ENCODE results near the gene GPX2. TPM values are rescaled to one million over a fixed set of nuclear protein-coding genes. Genes with fewer than 3 reads are reported as not detected.

GPX2 gene
- total RNA-seq, 2 experiments from 2014 or later = not detected

GRCh38 chr14:64945431-64946178, 3.1 kb upstream of the GPX2 start:
- H3K4me2 ChIP-seq (ENCODE audit: low read length) = no peak overlapping the region
- H3K4me3 ChIP-seq (ENCODE audit: low read depth, low read length, poor library complexity, severe bottlenecking) = no peak overlapping the region
- DNase-seq (ENCODE audit: low spot score) = no peak
- H3K79me2 ChIP-seq (ENCODE audit: insufficient read depth, low read depth, low read length) = no peaks in the 10 kb centered on the region
- H3K9me3 ChIP-seq (ENCODE audit: low read length) = no peaks in the 10 kb centered on the region
- H3K4me1 ChIP-seq (ENCODE audit: insufficient read depth, low read length, poor library complexity, severe bottlenecking) = no peaks in the 10 kb centered on the region
- H3K9me2 ChIP-seq (ENCODE audit: insufficient read depth, low read length) = no peaks in the 10 kb centered on the region
- ChIA-PET CTCF (ENCODE audit: unreplicated experiment) (no interaction called here), POLR2A (interaction anchor here (0.6 to 1.3 kb wide), 2 partner anchors 9 to 26 kb away, joined by 3 read pairs; no protein-coding TSS in a partner anchor)
- intact Hi-C loops (cut with micrococcal nuclease; ENCODE audit: unreplicated experiment) = loop anchor here (10.0 kb wide), 1 partner anchor 981 kb away; no protein-coding TSS in a partner anchor
- H2AFZ ChIP-seq (ENCODE audit: low read length) = no peak overlapping the region
- BruUV-seq (replicated peaks) = no TSS peak
- TF ChIP-seq EZH2phosphoT487 (IDR thresholded peaks at IDR 0.05; ENCODE audit: borderline replicate concordance, low read depth, low read length) (no peak), CTCF (conservative IDR thresholded peaks at IDR 0.05; ENCODE audit: low read length) (no peak)
- H4K20me1 ChIP-seq (ENCODE audit: insufficient read depth, low read length) = no peaks in the 10 kb centered on the region
- no peak overlapping the region for H3K27ac ChIP-seq (ENCODE audit: low read depth, low read length, poor library complexity, severe bottlenecking)
- peaks cover 16% of the 10 kb centered on the region for H3K36me3 ChIP-seq (ENCODE audit: insufficient read depth, low read length)

GRCh38 chr14:64944861-64945260, 2.3 kb upstream of the GPX2 start:
- H3K27ac ChIP-seq (ENCODE audit: low read depth, low read length, poor library complexity, severe bottlenecking) = no peak overlapping the region
- intact Hi-C loops (cut with micrococcal nuclease; ENCODE audit: unreplicated experiment) = loop anchor here (10.0 kb wide), 1 partner anchor 980 kb away; no protein-coding TSS in a partner anchor
- H3K79me2 ChIP-seq (ENCODE audit: insufficient read depth, low read depth, low read length) = no peaks in the 10 kb centered on the region
- TF ChIP-seq CTCF (conservative IDR thresholded peaks at IDR 0.05; ENCODE audit: low read length) (no peak), EZH2phosphoT487 (IDR thresholded peaks at IDR 0.05; ENCODE audit: borderline replicate concordance, low read depth, low read length) (no peak)
- ChIA-PET CTCF (ENCODE audit: unreplicated experiment) (no interaction called here), POLR2A (interaction anchor here (0.6 kb wide), 1 partner anchor 25 kb away, joined by 3 read pairs; no protein-coding TSS in a partner anchor)
- H3K36me3 ChIP-seq (ENCODE audit: insufficient read depth, low read length) = peaks cover 16% of the 10 kb centered on the region
- BruUV-seq (replicated peaks) = no TSS peak
- H4K20me1 ChIP-seq (ENCODE audit: insufficient read depth, low read length) = no peaks in the 10 kb centered on the region
- no peaks in the 10 kb centered on the region for H3K9me3 ChIP-seq (ENCODE audit: low read length)
- no peak overlapping the region for H2AFZ ChIP-seq (ENCODE audit: low read length)
- H3K4me3 ChIP-seq (ENCODE audit: low read depth, low read length, poor library complexity, severe bottlenecking) = no peak overlapping the region
- no peaks in the 10 kb centered on the region for H3K9me2 ChIP-seq (ENCODE audit: insufficient read depth, low read length)
- H3K4me2 ChIP-seq (ENCODE audit: low read length) = no peak overlapping the region
- no peak for DNase-seq (ENCODE audit: low spot score)
- no peaks in the 10 kb centered on the region for H3K4me1 ChIP-seq (ENCODE audit: insufficient read depth, low read length, poor library complexity, severe bottlenecking)

- no peaks in the 10 kb centered on the region for H4K20me1 ChIP-seq (ENCODE audit: insufficient read depth, low read length)
- H3K4me1 ChIP-seq (ENCODE audit: insufficient read depth, low read length, poor library complexity, severe bottlenecking) = no peaks in the 10 kb centered on the region
- H3K4me3 ChIP-seq (ENCODE audit: low read depth, low read length, poor library complexity, severe bottlenecking) = no peak overlapping the region
- H3K9me3 ChIP-seq (ENCODE audit: low read length) = no peaks in the 10 kb centered on the region
- no peaks in the 10 kb centered on the region for H3K79me2 ChIP-seq (ENCODE audit: insufficient read depth, low read depth, low read length)
- ChIA-PET POLR2A (no interaction called here), CTCF (ENCODE audit: unreplicated experiment) (no interaction called here)
- H3K27ac ChIP-seq (ENCODE audit: low read depth, low read length, poor library complexity, severe bottlenecking) = no peak overlapping the region
- intact Hi-C loops (cut with micrococcal nuclease; ENCODE audit: unreplicated experiment) = loop anchor here (10.0 kb wide), 1 partner anchor 979 kb away; no protein-coding TSS in a partner anchor
- H3K36me3 ChIP-seq (ENCODE audit: insufficient read depth, low read length) = peaks cover 16% of the 10 kb centered on the region
- DNase-seq (ENCODE audit: low spot score) = no peak
- no peak overlapping the region for H2AFZ ChIP-seq (ENCODE audit: low read length)
- H3K9me2 ChIP-seq (ENCODE audit: insufficient read depth, low read length) = no peaks in the 10 kb centered on the region
- TF ChIP-seq CTCF (conservative IDR thresholded peaks at IDR 0.05; ENCODE audit: low read length) (no peak), EZH2phosphoT487 (IDR thresholded peaks at IDR 0.05; ENCODE audit: borderline replicate concordance, low read depth, low read length) (no peak)
- no peak overlapping the region for H3K4me2 ChIP-seq (ENCODE audit: low read length)
- BruUV-seq (replicated peaks) = no TSS peak
Measured at GRCh38 chr14:64944041-64944440, 1.5 kb upstream of the GPX2 start.
